ENCODE data around the gene CDH19.
A peak's percentile ranks its signal among the peaks of the same experiment; 100 is the strongest.
"Not testable (repeated sequence)": the region's sequence is repeated elsewhere in the genome, so short reads cannot be mapped to it uniquely, and the experiment has no call there.

The CDH19 gene

GRCh38 chr18:66564236-66564635 is 39.7 kb downstream of the CDH19 start:
- no peak for DNase-seq

- DNase-seq, result no peak
Observed at GRCh38 chr18:66562279-66562678, 41.6 kb downstream of the CDH19 start.

- peak; percentile 31 for DNase-seq
Observed at GRCh38 chr18:66560094-66560493, 43.8 kb downstream of the CDH19 start.

- DNase-seq, result peak; percentile 55
Observed at GRCh38 chr18:66558773-66559172, 45.1 kb downstream of the CDH19 start.

GRCh38 chr18:66557091-66557490 is 46.8 kb downstream of the CDH19 start:
- no peak for DNase-seq

GRCh38 chr18:66555585-66555984 is 48.3 kb downstream of the CDH19 start:
- no peak for DNase-seq

GRCh38 chr18:66553824-66554223 is 50.1 kb downstream of the CDH19 start:
- DNase-seq, result no peak

GRCh38 chr18:66550366-66550765 is 53.5 kb downstream of the CDH19 start:
- no peak for DNase-seq

- no peak for DNase-seq
Observed at GRCh38 chr18:66548747-66549146, 55.1 kb downstream of the CDH19 start.

GRCh38 chr18:66534110-66534509 is 69.8 kb downstream of the CDH19 start:
- DNase-seq, result no peak

GRCh38 chr18:66533693-66534092 is 70.2 kb downstream of the CDH19 start:
- no peak for DNase-seq

GRCh38 chr18:66523219-66523991 is 80.5 kb downstream of the CDH19 start:
- DNase-seq, result no peak

- DNase-seq, result no peak
Observed at GRCh38 chr18:66513996-66514395, 89.9 kb downstream of the CDH19 start.

GRCh38 chr18:66511792-66512191 is 92.1 kb downstream of the CDH19 start:
- peak; percentile 67 for DNase-seq

GRCh38 chr18:66511289-66511688 is 92.6 kb downstream of the CDH19 start:
- DNase-seq, result no peak

GRCh38 chr18:66510357-66511045 is 93.4 kb downstream of the CDH19 start:
- peak; percentile 40 for DNase-seq

GRCh38 chr18:66508937-66509336 is 95.0 kb downstream of the CDH19 start:
- no peak for DNase-seq

- DNase-seq, result no peak
Observed at GRCh38 chr18:66506178-66506577, 97.7 kb downstream of the CDH19 start.

GRCh38 chr18:66497351-66497750 is 106.5 kb downstream of the CDH19 start:
- no peak for DNase-seq

GRCh38 chr18:66495844-66496243 is 108.0 kb downstream of the CDH19 start:
- DNase-seq, result peak; percentile 25

GRCh38 chr18:66473882-66474281 is 130.0 kb downstream of the CDH19 start:
- DNase-seq, result no peak

- DNase-seq, result not testable (repeated sequence)
Observed at GRCh38 chr18:66466184-66466583, 137.7 kb downstream of the CDH19 start.

GRCh38 chr18:66461344-66461743 is 142.5 kb downstream of the CDH19 start:
- DNase-seq, result no peak

GRCh38 chr18:66457245-66457644 is 146.6 kb downstream of the CDH19 start:
- DNase-seq, result no peak

Measured in NCI-H226 (cell line).